Activated CD8-positive, alpha-beta memory T cell treated with anti-CD3 and anti-CD28 coated beads, Interleukin-2, amount 50 U/mL, for 1 hour (primary cell): ENCODE data around the gene CUX1.

Experiments
- DNase-seq: peaks from one replicate; pipeline ENCODE4 v3.0.0-alpha.2; 2020; ENCODE audit errors: extremely low read depth

CUX1 gene

GRCh38 chr7:102241431-102241830 lies 424.0 kb downstream of the CUX1 start:
- no peak for DNase-seq

DNA sequence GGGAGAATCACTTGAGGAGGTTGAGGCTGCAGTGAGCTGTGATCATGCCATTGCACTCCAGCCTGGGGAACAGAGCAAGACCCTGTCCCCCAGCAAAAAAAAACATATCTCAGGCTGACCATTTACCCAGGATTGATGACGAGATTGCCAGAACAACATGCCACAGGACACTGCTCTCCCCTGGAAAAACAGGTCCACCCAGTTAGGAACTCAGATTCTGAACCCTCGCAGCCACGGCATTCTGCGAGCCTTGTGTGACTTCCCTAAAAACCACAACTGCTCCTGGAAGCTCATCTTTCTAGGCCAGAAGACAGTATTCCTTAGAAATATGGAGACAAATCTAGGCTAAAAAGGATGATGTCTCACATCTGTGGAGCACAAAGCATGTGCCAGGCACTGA lies 427.2 kb downstream of the CUX1 start:
- no peak for DNase-seq

DNA sequence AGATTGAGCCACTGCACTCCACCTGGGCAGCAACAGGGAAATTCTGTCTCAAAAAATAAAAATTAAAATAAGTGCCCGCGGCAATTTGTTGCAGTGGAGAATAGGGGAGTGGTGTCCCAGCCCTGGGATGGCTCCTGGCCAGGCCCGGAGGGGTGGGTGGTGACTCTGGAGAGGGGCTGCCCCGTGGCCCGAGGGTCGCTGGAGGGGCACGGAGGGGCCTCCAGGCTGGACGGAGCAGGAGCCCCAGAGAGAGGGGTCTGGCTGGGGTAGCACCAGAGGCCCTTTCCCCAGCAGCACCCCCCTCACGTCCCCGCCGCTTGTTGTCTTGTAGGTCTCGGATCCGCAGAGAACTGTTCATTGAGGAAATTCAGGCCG lies 430.6 kb downstream of the CUX1 start:
- DNase-seq: no peak

DNA sequence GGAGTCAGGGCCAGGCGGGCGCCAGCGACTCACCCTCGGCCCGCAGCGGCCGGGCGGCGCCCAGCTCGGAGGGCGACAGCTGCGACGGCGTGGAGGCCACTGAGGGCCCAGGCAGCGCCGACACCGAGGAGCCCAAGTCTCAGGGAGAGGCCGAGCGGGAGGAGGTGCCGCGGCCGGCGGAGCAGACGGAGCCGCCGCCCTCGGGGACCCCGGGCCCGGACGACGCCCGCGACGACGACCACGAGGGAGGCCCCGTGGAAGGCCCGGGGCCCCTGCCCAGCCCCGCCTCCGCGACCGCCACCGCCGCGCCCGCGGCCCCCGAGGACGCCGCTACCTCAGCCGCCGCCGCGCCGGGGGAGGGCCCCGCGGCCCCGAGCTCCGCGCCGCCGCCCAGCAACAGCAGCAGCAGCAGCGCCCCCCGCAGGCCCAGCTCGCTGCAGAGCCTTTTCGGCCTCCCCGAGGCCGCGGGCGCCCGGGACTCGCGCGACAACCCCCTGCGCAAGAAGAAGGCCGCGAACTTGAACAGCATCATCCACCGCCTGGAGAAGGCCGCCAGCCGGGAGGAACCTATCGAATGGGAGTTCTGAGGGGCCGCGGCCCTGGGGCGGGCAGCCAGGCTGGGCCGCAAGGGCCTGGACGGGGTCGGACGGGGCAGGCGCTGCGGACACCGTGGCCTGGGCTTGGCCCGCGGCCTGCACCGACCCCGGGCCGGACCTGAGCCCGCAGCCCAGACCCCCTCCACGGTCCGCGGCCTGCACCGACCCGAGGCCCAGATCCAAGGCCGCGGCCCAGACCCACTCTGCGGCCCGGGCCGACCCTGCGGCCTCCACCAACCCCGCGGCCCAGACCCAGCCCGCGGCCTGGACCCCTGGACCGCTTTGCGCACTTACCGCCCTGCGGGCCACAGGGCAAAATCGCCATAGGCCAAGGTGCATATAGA lies 431.3 kb downstream of the CUX1 start:
- DNase-seq: no peak

DNA sequence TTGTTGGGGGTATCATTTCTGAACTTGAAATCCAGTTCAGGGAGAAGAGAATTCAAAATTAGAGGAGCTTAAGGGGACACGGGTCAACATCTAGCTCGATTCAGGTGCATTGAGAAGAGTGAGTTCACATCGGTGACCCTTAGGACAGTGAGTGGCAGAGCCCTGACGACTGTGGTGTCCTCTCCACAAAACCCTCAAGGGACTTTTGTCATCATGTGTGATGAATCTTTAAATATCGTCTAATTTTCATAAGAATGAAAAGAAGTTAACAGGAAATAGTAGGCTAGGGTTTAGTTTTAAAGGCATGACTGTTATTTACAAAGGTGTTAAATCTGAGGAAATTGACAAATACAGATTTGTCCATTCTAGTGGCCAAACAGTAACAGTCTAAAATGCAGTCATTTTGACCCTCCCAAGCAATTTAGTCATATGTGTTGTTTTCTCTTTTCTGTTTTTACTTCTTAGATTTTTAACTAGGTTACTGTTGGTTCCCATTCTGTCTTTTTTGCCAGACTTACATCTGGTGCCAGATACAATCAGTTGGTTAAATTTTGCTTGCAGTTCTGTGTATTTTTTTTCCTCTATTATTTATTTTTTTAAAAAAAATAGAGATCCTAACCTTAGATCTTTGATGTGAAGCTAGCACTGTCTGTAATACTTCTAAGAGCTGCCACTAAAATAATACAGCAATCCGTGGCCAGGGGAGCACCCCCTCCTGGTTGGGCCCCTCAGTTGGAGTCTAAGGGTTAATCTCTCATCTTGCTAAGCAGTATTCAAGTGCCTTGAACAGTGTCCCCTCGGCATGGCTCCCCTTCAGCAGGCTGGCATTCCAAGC lies 434.3 kb downstream of the CUX1 start:
- DNase-seq: no peak

GRCh38 chr7:102252366-102252982 lies 435.0 kb downstream of the CUX1 start:
- no peak for DNase-seq

- DNase-seq: no peak
Measured at GRCh38 chr7:102253066-102253972, 435.9 kb downstream of the CUX1 start.

GRCh38 chr7:102253973-102254370 lies 436.5 kb downstream of the CUX1 start:
- no peak for DNase-seq

DNA sequence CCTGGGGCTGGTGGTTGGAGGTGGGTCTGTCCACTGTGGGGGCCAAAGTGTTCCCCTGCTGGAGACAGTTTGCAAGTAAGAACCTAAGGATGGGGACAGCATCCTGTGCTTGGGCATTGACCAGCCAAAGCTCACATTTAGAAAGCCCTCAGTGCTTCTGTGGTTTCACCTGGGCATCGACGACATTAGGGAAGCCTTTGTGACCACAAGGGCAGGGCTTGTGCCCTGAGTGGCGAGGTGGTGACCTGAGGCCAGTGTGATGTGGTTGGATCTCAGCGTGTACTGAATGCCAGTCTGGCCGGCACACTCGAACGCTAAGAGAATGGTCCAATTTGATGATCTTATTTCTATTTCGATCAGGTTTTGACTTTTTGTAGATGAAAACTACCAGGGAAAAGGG lies 437.1 kb downstream of the CUX1 start:
- no peak for DNase-seq

GRCh38 chr7:102255501-102255900 lies 438.1 kb downstream of the CUX1 start:
- no peak for DNase-seq

DNA sequence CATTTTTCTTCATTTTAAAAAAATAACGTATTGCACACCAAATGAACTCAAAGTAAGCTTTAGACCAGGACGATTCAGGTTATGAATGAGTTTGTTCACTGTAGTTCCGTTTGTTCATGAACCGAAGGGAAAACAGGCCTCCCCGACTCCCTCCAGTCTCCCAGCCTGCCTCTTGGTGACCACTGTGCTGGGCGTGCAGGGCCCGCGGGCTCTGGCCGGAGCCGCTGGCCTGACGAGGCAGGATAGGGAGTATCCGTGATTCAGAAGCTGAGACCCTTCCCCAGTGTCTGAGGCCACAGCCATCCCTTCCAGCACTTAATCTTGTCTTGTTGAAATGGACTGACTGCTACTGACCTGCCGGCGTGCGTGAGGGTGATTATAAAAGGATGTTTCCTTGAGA lies 438.5 kb downstream of the CUX1 start:
- no peak for DNase-seq

DNA sequence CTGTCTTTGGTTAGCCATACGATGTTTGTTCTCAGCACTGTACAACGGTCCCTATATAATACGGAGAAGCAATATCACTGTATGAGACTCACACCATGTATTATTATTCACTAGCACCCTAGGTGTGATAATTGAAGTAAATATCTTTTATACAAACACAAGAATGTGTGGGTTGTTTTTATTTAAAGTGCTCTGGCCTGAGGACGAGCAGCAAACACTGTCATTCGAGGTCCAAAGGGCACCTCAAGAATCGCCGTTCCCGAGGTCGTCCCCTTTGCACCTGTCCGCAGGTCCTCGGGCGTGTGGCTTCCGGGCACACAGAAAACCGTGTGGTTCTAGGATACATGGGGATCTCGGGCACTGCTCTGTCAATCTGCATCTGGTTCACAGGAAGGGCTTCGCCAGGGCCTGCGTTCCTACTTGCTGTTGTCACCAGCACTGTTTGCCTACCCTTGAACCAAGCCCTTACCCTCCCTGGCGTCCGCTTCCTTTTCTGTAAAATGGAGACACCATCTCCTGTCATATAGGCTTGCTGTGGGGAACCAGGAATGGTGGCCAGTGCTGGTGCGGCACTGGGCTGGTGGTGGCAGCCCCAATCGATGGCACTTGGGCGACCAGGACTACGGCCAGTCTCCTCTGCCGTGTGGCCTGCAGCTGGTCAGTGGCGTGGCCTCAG lies 440.8 kb downstream of the CUX1 start:
- DNase-seq: no peak

DNA sequence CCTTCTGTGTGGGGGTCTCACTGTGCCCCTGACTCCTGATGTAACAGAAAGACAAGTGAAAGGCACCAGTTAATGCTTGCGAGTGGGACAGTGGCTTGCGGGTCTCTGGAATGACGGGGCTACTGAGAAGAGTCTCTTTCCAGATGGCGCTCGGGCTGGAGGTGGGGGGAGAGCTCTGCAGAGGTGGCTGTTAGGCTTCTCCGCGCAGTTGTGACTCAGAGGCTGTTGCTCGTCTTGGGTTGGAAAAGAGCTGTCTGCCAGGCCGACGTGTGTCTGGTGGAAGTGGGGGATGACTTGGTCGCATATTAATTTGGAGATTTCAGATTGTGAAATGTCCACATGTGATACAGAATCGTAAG lies 441.3 kb downstream of the CUX1 start:
- no peak for DNase-seq

DNA sequence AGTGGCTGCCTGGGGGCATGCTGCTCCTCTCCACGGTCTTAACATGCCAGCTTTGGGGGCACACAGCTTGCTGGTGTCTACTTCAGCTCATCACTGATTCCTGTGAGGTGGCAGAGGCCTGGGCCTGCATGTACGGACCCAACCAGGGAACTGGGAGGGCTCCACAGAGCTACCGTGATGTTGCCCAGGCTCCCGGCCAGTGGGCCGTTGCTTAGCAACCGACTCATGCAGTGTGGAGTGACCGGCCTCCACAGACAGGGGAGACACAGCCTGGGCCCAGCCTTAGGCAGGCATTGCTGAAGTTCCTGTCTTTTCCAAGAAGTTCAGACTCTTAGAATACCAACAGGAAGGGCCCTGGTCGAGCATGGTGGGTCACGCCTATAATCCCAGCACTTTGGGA lies 443.4 kb downstream of the CUX1 start:
- no peak for DNase-seq

- no peak for DNase-seq
Measured at GRCh38 chr7:102261451-102261850, 444.0 kb downstream of the CUX1 start.

DNA sequence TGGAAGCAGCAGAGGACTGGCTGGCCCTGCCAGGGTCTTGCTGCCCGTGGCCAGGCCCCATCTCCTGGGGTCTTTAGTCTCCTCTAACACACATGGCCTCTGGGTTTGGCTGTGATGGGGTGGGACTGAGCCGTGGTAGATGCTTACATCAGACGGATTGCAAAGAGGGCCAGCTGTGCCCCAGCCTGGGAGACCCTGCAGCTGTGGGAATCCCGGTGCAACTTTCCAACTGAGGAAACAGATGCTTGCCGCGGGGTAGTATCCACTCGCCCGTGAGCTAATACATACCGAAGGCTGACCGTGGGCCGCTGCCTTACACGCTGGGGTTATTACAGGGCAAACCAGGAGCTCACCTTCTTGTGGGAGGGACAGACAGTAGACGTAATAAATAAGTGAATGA lies 445.1 kb downstream of the CUX1 start:
- no peak for DNase-seq

DNA sequence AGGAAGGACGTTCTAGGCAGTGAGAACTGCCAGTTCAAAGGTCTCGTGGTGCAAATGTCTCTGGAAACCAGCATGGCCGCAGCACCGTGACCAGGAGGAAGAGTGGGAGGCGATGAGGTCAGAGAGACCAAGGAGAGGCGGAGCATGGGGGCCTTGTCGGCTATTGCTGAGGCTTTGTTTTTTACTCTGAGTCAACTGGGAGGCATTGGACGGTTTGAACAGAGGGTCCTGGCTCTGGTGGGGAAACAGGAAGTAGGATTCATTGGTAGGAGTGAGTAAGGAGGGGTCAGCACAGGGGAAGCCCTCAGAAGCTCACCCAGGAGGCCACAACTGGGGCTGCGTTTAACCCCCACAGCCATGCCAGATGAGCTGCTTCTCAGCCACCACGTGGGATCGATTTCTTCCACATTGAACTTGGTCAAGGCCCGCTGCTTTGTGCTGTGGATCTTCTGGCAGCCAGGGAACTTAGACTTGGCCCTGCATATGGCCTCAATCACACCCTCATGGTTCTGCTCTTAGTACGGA lies 447.0 kb downstream of the CUX1 start:
- no peak for DNase-seq

- DNase-seq: no peak
Measured at GRCh38 chr7:102266541-102266940, 449.1 kb downstream of the CUX1 start.

DNA sequence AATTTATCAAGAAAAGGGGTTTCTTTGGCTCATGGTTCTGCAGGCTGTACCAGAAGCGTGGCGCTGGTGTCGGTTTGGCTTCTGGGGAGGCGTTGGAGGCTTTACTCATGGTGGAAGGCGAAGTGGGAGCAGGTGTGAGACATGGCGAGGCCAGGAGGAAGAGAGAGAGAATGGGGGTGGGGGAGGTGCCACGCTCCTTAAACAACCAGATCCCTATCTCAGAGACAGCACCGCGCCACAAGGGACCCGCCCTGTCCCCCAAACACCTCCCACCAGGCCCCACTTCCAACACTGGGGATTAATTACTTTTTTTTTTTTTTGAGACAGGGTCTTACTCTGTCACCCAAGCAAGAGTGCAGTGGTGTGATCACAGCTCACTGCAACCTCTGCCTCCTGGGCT lies 451.2 kb downstream of the CUX1 start:
- DNase-seq: no peak

DNA sequence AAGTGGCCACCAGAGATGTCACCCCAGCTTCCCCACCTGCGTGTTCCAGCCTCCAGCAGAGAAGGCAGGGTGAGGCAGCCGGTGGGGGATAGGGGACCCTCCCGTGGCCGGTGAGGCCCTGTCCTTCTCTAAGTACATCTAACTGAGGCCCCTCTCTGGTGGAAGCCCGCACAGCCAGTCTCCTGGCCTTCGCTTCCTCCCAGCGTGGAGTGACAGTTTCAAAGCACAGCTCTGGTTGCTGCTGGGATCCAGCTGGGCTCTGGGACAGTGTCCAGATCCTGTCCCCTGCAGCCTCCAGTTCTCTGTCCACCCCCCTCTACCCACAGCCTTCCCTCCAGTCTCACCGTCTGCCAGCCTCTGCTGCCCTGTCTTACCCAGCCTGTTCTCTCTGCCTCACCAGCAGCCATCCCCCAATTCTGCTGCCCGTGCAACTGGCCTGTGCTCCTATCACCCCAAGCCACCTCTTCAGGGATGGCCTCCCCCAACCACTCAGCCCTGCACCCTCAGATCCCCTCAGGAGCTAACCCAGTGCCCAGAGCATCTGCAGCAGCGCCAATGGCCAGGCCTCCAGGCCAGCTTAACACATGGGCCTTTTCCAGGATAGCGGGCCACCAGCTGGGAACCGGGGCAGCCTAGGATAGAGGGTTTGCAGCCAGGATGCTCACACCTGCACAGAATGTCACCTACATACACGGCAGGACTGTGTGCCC lies 452.9 kb downstream of the CUX1 start:
- DNase-seq: no peak
